Left ventricle myocardium inferior (tissue), 1 donor: ENCODE data around the gene SERPINB8. TPM values are rescaled to one million over a fixed set of nuclear protein-coding genes. Genes with fewer than 3 reads are reported as not detected.

Source experiments
- DNase-seq: peaks from one replicate; pipeline ENCODE4 v3.0.0-alpha.2; 2020
- H3K27ac ChIP-seq: fragments of 200-600 bp; replicated peaks from 2 replicates; pipeline ENCODE4 v1.8.0; 2021
- H3K27me3 ChIP-seq: fragments of 200-600 bp; 2 replicates; pipeline ENCODE4 v1.8.0; 2021; ENCODE audit warnings: low read depth
- H3K36me3 ChIP-seq: fragments of 200-600 bp; 2 replicates; pipeline ENCODE4 v1.8.0; 2021
- H3K4me1 ChIP-seq: fragments of 200-600 bp; 2 replicates; pipeline ENCODE4 v1.8.0; 2021
- H3K4me3 ChIP-seq: fragments of 200-600 bp; 2 replicates; pipeline ENCODE4 v1.8.0; 2021; ENCODE audit warnings: mild to moderate bottlenecking, moderate library complexity
- H3K9me3 ChIP-seq: fragments of 200-600 bp; replicated peaks from 2 replicates; pipeline ENCODE4 v1.8.0; 2021
- intact Hi-C: fragments of 100-400 bp; cut with micrococcal nuclease; formaldehyde crosslinking; loops from one replicate; pipeline ENCODE4 v1.11.0; 2022
- total RNA-seq: library from RNA; stranded (reverse); fragmentation: NEBNext Ultra II Directional; extraction: Animal tissue kit (Norgen Biotek cat#: 25700); gene quantifications from one replicate; pipeline ENCODE4 v1.2.1, GENCODE V29; 2021
- TF ChIP-seq, protein P1 (sequence below): fragments of 200-600 bp; IDR thresholded peaks from 2 replicates; pipeline ENCODE4 v1.8.0; 2021; ENCODE audit warnings: antibody characterized with exemption, mild to moderate bottlenecking, borderline replicate concordance
- donor health status: DM: no; HTN: yes; CAD: no; lungs with severe emphysema.

Gene SERPINB8
- total RNA-seq, 1 donor from 2014 or later, result 2.3 TPM

DNA sequence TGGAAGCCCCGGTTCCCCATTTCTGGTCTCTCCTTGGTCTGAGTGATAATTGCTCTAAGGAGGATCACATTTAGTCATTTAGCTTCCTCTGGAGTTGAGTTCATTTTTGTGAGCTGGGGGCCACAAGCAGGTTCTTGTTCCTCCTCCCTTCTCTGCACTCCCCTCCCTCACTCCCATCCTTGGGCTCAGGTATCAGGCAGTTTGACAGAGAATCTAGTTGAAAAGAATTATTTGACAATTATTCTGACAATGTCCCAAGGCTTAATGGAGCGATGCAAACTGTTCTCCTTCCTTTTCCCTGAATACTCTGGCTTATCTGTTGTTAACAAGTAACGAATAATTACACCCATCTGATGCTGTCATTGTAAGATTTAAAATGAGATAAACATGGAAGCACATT, 61.5 kb downstream of the SERPINB8 start:
- Histone ChIP-seq H3K27me3 (no peaks in the 10 kb centered on the region), H3K4me1 (peaks cover 11% of the 10 kb centered on the region), H3K4me3 (no peak overlapping the region), H3K9me3 (no peaks in the 10 kb centered on the region), H3K27ac (no peak overlapping the region), H3K36me3 (no peaks in the 10 kb centered on the region)
- TF ChIP-seq, protein P1, sequence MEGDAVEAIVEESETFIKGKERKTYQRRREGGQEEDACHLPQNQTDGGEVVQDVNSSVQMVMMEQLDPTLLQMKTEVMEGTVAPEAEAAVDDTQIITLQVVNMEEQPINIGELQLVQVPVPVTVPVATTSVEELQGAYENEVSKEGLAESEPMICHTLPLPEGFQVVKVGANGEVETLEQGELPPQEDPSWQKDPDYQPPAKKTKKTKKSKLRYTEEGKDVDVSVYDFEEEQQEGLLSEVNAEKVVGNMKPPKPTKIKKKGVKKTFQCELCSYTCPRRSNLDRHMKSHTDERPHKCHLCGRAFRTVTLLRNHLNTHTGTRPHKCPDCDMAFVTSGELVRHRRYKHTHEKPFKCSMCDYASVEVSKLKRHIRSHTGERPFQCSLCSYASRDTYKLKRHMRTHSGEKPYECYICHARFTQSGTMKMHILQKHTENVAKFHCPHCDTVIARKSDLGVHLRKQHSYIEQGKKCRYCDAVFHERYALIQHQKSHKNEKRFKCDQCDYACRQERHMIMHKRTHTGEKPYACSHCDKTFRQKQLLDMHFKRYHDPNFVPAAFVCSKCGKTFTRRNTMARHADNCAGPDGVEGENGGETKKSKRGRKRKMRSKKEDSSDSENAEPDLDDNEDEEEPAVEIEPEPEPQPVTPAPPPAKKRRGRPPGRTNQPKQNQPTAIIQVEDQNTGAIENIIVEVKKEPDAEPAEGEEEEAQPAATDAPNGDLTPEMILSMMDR, result no peak
- DNase-seq, result no peak
- intact Hi-C loops, result no loop called here

DNA sequence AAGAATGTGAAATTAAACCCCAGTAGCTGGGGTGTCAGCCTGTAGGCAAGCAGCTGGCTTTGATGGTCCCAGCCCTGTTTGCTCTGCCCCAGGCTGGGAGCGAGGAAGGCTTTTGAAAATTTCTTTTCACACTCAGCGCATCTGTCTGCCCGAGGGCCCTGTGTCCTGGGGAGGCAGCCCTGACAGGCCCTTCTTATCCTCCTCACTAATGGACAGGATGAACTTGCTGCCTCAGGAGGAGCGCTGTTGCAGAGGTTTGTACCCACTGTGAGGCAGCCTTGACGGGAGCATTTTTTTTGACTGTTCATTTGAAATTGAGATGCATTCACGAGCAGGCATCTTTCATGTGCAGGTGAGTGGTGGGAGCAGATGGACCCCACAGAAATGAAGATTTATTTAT, 62.4 kb downstream of the SERPINB8 start:
- intact Hi-C loops, result no loop called here
- TF ChIP-seq, protein P1, result no peak
- Histone ChIP-seq H3K36me3 (no peaks in the 10 kb centered on the region), H3K4me1 (peaks cover 11% of the 10 kb centered on the region), H3K27ac (no peak overlapping the region), H3K27me3 (no peaks in the 10 kb centered on the region), H3K9me3 (no peaks in the 10 kb centered on the region), H3K4me3 (no peak overlapping the region)
- DNase-seq, result no peak

DNA sequence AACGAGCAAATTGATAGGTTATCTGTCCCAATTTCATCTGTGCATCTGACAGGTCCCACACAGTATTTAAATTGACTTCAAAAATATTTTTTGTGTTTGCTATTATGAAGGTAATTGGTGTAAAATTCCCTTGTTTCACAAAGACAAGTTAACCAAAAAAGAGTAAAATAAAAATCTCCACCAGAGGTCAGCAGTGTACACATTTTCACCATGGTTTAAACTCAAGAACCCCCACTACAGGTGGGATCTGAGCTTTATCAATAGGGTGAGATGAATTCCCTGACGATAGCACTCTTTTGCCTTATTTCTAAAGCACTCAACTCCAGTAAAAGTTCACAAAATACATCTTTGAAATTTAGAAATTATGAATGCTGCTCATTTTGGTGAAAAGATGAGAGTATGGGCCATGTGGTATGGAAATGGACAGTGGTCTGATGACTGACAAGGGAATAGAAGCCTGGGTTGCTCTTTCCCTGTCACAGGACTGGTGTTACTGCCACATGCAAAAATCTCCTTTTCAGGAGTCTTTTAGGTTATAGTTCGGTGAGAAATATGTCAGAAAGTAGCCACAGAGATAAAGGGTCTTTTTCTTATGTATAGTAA, 68.0 kb downstream of the SERPINB8 start:
- intact Hi-C loops, result no loop called here
- DNase-seq, result no peak
- Histone ChIP-seq H3K27me3 (no peaks in the 10 kb centered on the region), H3K9me3 (peaks cover 9% of the 10 kb centered on the region), H3K36me3 (no peaks in the 10 kb centered on the region), H3K4me3 (no peak overlapping the region), H3K4me1 (no peaks in the 10 kb centered on the region), H3K27ac (no peak overlapping the region)
- TF ChIP-seq, protein P1, result peak; percentile 64

Other genes with a start within 250 kb of the SERPINB8 start
- gene SERPINB7, start 194.7 kb upstream of the SERPINB8 start, total RNA-seq, result not detected
- gene SERPINB2, start 82.4 kb upstream of the SERPINB8 start, total RNA-seq, result not detected
- gene SERPINB10, start 62.1 kb upstream of the SERPINB8 start, total RNA-seq, result not detected
- not detected for gene HMSD, start 20.8 kb upstream of the SERPINB8 start, total RNA-seq
- gene LINC00305, start 179.0 kb downstream of the SERPINB8 start, total RNA-seq, result not detected